Esophagus squamous epithelium (tissue), 5 donors: ENCODE data around the gene MPV17. TPM values are rescaled to one million over a fixed set of nuclear protein-coding genes. Genes with fewer than 3 reads are reported as not detected.

Source experiments
- DNase-seq: peaks from one replicate; lab custom pipeline; 2025; lab: John Stamatoyannopoulos, UW
- H3K27ac ChIP-seq, 4 donors: fragments of 200-600 bp; sonication (generic); one replicate each; pipeline ENCODE4 v1.5.1; 2016 to 2019; ENCODE audit warnings: mild to moderate bottlenecking in 1 of 4
- H3K27me3 ChIP-seq, 4 donors: fragments of 200-600 bp; sonication (generic); 1 replicate in 3 of 4; 2 replicates in 1 of 4; pipeline versions ENCODE4 v1.5.1 to v1.6.0; 2017 to 2021; ENCODE audit warnings: antibody characterized with exemption in 1 of 4
- H3K36me3 ChIP-seq, 3 donors: fragments of 200-600 bp; sonication (generic); one replicate each; pipeline ENCODE4 v1.5.1; 2016 to 2019
- H3K4me1 ChIP-seq, 3 donors: fragments of 200-600 bp; sonication (generic); one replicate each; pipeline ENCODE4 v1.5.1; 2017 to 2019
- H3K4me3 ChIP-seq, 4 donors: fragments of 200-600 bp; sonication (generic); 1 replicate in 3 of 4; 2 replicates in 1 of 4; pipeline ENCODE4 v1.5.1; 2016 to 2019; ENCODE audit warnings: mild to moderate bottlenecking in 2 of 4, moderate library complexity in 1 of 4
- H3K9me3 ChIP-seq, 3 donors: fragments of 200-600 bp; sonication (generic); one replicate each; pipeline ENCODE4 v1.5.1; 2016 to 2019
- POLR2A ChIP-seq, 4 donors: fragments of 450-650 bp; IDR thresholded peaks; one replicate each; pipeline ENCODE4 v1.6.1; 2017; ENCODE audit warnings: antibody characterized with exemption in 4 of 4, mild to moderate bottlenecking in 4 of 4, moderate library complexity in 3 of 4
- WGBS, 2 donors: methylation state at CpG; one replicate each; pipeline ENCODE4 v1.1.5; 2018; 5-methylcytosine and 5-hydroxymethylcytosine counted together
- intact Hi-C: fragments of 100-400 bp; cut with DNase I; formaldehyde crosslinking; loops from one replicate; pipeline ENCODE4 v1.15.0; 2022
- total RNA-seq, 4 donors: library from RNA; depleted of rRNA; stranded (reverse); fragments of >200 nt; gene quantifications; one replicate each; pipeline ENCODE4 v1.1.0, GENCODE V29; 2016
- TF ChIP-seq, protein P1 (sequence below), 6 experiments: fragments of 450-650 bp in 4 of 6; fragments of 200-600 bp in 2 of 6; sonication (generic) in 2 of 6; IDR thresholded peaks; one replicate each; pipeline ENCODE4 v1.5.1; 2016 to 2019; ENCODE audit warnings: antibody characterized with exemption in 6 of 6, mild to moderate bottlenecking in 4 of 6, moderate library complexity in 4 of 6
- donor health status: DM: yes; HTN: yes; CAD: no.

The MPV17 gene, protein sequence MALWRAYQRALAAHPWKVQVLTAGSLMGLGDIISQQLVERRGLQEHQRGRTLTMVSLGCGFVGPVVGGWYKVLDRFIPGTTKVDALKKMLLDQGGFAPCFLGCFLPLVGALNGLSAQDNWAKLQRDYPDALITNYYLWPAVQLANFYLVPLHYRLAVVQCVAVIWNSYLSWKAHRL
- 10 to 100 TPM; 39.3 to 66.1 (median 48.1) TPM for total RNA-seq

DNA sequence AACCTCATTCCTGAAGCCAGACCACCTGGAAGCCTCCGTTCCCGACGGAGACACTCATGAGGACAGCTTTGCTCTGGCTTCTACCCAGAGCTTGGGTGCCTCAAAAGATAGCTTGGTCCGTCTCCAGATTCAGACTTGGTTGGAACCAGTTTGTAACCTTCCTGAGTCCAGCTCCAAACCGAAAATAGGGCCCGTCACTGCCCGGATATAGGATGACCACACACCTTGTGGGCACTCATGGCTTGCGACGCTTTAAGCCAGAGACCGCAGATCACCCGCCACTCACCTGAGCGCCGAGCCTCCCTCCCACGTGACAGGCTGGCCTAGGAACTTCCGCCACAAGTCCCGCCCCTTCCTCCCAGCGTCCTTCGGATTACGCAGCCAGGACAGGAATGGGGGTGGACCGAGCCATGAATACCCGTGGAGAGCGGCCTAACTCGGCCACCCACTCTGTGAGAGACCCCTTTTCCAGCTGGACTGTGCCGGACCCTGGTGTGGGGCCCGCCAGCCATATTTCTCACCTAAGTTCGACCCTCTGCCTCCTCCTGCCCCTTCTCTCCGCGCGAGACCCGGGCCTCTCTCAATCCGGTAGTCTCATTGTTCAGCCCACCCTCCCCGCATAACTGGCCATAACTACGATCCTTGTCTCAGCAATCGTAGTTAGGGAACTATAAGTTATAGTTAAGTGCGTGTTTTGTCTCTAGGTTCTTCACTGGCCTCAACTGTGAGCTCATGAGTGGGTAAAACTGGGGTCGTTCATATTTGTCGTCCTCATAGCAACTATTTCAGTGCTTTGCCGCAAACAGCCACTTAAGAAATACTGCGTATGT lies at the start of gene MPV17:
Gene MPV17, minus strand, starts transcription at position 332 of the 830 bp plus-strand sequence. CDS start 580 bp downstream, outside the sequence.
- peaks cover 12 to 36% (median 12%) of the 10 kb centered on the region in 3 donors for H3K36me3 ChIP-seq
- intact Hi-C loops, result no loop called here
- TF ChIP-seq POLR2A (IDR thresholded peaks at IDR 0.05), result peak in 3 of 4 donors; percentile 36 to 83 (median 61)
- TF ChIP-seq, protein P1, sequence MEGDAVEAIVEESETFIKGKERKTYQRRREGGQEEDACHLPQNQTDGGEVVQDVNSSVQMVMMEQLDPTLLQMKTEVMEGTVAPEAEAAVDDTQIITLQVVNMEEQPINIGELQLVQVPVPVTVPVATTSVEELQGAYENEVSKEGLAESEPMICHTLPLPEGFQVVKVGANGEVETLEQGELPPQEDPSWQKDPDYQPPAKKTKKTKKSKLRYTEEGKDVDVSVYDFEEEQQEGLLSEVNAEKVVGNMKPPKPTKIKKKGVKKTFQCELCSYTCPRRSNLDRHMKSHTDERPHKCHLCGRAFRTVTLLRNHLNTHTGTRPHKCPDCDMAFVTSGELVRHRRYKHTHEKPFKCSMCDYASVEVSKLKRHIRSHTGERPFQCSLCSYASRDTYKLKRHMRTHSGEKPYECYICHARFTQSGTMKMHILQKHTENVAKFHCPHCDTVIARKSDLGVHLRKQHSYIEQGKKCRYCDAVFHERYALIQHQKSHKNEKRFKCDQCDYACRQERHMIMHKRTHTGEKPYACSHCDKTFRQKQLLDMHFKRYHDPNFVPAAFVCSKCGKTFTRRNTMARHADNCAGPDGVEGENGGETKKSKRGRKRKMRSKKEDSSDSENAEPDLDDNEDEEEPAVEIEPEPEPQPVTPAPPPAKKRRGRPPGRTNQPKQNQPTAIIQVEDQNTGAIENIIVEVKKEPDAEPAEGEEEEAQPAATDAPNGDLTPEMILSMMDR (IDR thresholded peaks at IDR 0.05), result no peak
- no peaks in the 10 kb centered on the region for H3K9me3 ChIP-seq
- no peaks in the 10 kb centered on the region for H3K27me3 ChIP-seq
- WGBS, 2 donors, result 0 to 3% methylated on average over 18 to 19 of the region's 39 CpGs
- peak; percentile 68 for DNase-seq
- peak within 1 kb of the TSS; percentile 64 to 96 (median 79) for H3K4me3 ChIP-seq
- peaks cover 16 to 35% (median 22%) of the 10 kb centered on the region in 3 donors for H3K4me1 ChIP-seq
- H3K27ac ChIP-seq, result peak within 1 kb of the TSS; percentile 92 to 98 (median 94)

DNA sequence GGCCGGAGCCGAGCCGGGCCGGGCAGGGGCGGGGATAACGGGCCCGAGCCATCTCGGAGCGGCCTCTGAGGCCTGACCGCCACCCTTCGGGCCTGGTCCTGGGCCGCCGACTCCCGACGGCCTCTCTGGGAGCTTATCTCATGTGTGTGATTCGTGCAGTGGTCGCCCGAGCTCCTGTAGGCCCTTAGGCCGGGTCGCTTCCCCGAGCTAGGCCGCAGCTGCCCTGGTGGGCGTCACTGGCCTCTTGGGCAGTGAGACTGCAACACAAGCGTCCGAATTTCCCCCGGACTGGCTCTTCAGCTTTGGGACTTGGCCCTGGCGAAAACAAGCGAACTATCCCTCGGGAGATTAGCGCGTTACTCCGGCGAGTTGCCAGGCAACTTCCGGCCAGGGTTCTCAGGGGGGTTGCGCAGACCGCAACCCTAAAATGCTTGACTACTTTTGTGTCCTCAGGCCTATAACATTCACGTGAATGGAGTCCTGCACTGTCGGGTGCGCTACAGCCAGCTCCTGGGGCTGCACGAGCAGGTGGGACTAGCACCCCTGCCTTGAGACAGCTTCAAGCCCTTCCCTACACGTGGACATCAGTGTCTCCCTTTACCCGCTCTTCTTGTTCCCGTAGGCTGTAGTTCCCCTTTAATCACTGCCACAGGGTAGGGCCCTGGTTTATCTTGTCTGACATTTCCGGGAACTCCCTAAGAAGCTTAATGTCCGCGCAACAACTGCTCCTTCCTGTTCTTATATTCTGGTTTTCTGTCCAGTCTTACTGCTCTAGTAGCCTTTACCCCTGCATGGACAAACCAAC lies 48.1 kb upstream of the MPV17 start:
- Histone ChIP-seq H3K27ac (peak overlapping the region; percentile 91 to 98 (median 95)), H3K9me3 (no peaks in the 10 kb centered on the region), H3K36me3 (peaks cover 23 to 63% (median 38%) of the 10 kb centered on the region in 3 donors), H3K27me3 (no peaks in the 10 kb centered on the region), H3K4me3 (peak overlapping the region; percentile 83 to 96 (median 94)), H3K4me1 (peaks cover 19 to 58% (median 23%) of the 10 kb centered on the region in 3 donors)
- TF ChIP-seq, protein P1 (IDR thresholded peaks at IDR 0.05), result no peak
- TF ChIP-seq POLR2A (IDR thresholded peaks at IDR 0.05), result peak in 1 of 4 donors; percentile 23
- DNase-seq, result no peak
- intact Hi-C loops, result no loop called here
- WGBS, 2 donors, result 0 to 3% methylated on average over 10 to 13 of the region's 46 CpGs

DNA sequence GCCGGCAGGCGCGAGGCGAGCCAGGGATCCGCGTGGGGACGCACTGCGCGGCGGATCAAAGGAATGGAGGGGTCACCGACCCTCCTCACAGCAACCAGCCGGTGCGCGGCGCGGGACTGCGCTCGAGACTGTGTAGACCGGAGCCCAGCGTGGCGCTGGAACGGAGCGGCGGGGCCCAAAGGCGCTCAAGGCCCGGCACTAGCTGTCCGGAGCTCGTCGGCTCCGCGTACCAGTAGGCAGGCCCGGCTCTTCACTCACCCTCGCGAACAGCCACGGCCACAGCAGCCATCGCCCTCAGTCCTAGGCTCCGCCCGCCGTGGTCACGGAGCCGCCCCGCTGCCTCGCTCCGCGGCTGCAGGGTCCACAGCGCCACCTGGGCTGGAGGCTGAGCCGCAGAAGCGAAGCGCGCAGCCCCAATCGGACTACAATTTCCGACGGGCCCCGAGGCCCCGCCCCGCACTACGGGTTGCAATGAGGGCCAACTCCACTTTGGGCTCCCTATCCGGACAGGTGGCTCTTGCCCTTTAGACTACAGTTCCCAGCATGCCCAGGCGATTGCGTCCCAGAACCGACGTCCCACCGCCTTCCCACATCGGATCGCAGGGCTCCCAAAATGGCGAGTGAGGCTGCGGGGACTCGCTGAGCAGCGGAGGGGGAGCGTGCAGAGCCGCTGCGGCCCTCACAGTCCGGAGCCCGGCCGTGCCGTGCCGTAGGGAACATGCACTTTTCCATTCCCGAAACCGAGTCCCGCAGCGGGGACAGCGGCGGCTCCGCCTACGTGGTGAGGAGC lies 47.3 kb upstream of the MPV17 start, which contains the start of the genes EIF2B4 and SNX17:
Gene EIF2B4, minus strand, starts transcription at position 313 of the 790 bp plus-strand sequence. Its CDS starts 24 bp downstream, at position 289.
Gene SNX17, plus strand, starts transcription at position 591 of the 790 bp plus-strand sequence. Its CDS starts 128 bp downstream, at position 719.
- TF ChIP-seq, protein P1 (IDR thresholded peaks at IDR 0.05), result peak; percentile 57 to 88 (median 64)
- TF ChIP-seq POLR2A (IDR thresholded peaks at IDR 0.05), result peak in 3 of 4 donors; percentile 27 to 77 (median 58)
- DNase-seq, result peak; percentile 94
- WGBS, 2 donors, result 0% methylated on average over 1 of the region's 85 CpGs; no CpG with 5 or more reads in 1 of the 2 donors
- Histone ChIP-seq H3K27ac (peak within 1 kb of the TSS; percentile 91 to 98 (median 95)), H3K9me3 (no peaks in the 10 kb centered on the region), H3K4me1 (peaks cover 19 to 58% (median 23%) of the 10 kb centered on the region in 3 donors), H3K27me3 (no peaks in the 10 kb centered on the region), H3K4me3 (peak within 1 kb of the TSS; percentile 83 to 96 (median 94)), H3K36me3 (peaks cover 17 to 63% (median 38%) of the 10 kb centered on the region in 3 donors)
- intact Hi-C loops, result no loop called here

DNA sequence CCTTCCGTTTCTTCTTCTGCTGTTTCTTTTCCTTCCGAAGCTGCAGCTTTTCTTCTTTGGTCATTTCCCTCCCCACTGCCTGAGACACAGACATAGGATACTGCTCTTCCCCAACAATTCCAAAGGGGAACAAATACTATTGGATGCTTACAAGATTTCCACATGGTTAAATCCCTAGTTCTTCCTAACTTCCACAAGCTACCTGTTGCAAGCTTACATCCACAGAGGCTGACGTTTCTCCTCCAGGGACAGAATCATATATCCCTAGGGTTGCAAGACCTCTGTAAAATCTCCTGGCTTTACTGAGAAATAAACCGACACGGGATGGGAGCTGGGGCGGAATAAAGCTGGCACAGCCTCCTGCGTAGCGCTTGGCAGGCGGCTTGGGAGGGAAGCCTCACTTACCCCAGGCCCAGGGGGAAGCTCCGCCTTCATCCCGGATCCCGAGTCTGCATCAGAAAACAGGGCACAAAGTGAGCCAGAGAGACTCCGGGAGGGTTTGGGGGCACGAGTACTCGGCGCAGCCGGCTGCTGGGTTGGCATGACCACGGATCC lies 46.7 kb upstream of the MPV17 start:
- no peak for DNase-seq
- 0 to 1% methylated on average over 5 to 14 of the region's 18 CpGs for WGBS, 2 donors
- Histone ChIP-seq H3K27me3 (no peaks in the 10 kb centered on the region), H3K27ac (peak overlapping the region; percentile 89 to 98 (median 94)), H3K4me3 (peak overlapping the region; percentile 83 to 96 (median 94)), H3K36me3 (peaks cover 19 to 63% (median 34%) of the 10 kb centered on the region in 3 donors), H3K4me1 (peaks cover 19 to 57% (median 23%) of the 10 kb centered on the region in 3 donors), H3K9me3 (no peaks in the 10 kb centered on the region)
- no peak for TF ChIP-seq POLR2A (IDR thresholded peaks at IDR 0.05)
- TF ChIP-seq, protein P1 (IDR thresholded peaks at IDR 0.05), result no peak
- intact Hi-C loops, result no loop called here
